GM19468 (cell line): ENCODE data around the gene SMIM35.
"Not testable (repeated sequence)": the region's sequence is repeated elsewhere in the genome, so short reads cannot be mapped to it uniquely, and the experiment has no call there.

Source experiments
- ATAC-seq: cut with Tn5 transposase; IDR thresholded peaks from one replicate; pipeline ENCODE4 v1.9.1; 2021; ENCODE audit warnings: mild to moderate bottlenecking, moderate library complexity, moderate number of reproducible peaks; ENCODE audit not compliant: unreplicated experiment; ENCODE audit errors: extremely low read depth

SMIM35 gene

DNA sequence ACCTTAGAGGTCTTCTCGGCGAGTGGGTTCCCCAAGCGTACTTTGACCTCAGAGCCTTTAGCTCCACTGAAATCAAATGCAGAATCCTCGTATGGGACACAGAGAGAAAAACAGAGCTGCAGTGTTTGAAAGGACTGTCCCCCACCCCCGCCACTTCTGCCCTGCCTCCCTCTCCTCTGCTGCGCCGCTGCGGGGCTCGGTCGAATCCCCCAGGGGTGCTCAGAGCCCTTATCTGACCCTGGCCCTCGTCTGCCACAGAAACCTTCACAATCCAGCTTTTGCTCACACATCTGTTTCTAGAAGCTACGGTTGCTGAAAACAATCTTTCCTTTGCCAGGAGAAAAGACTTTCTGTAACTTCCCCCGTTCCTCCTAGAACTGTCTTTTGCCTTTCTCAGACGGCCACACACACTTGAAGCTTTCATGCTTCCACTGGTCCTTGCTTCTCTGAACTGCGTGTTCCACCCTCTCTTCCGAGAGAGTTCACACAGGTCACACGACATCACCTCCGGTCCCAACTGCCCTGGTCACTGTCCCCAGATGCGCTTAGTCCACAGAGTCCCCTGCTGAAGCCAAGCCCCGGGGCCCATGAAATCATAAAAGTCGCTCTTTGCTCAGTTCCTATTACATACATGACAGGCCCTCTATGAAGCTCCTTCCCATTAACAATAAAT lies 3.7 kb downstream of the SMIM35 start:
- ATAC-seq, result no peak

DNA sequence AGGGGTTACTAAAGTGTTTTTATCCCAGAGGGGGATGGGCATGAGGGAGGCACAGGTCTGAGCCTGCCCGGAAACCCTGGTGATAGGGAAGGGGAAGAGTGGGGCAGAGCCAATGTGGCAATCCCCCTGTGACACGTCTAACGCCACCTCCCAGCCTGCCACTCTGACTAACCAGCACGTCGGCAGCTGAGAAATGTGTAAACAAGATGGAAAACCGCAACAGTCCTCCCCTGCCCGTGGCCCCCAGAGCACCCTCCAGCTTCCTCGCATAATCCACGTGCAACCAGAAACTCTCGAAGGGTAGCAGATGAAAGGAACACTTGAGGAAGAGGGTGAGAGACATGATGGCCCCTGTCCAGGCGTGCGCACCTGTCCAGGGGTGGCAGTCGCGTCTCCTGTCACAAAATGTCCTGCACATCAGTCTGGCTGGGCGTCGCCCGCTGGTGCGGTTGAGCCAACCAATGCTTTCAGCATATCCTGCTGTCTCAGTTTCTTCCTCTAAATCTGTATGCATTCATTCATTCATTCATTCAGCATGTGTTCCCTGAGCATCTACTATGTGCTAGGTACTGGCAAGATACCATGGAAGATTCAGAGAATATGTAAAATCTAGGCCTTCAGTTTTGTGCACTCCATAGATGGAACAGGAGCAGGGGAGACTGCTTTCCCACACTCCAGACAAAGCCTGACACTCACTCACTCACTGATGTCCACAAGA lies 5.4 kb downstream of the SMIM35 start:
- ATAC-seq, result no peak

DNA sequence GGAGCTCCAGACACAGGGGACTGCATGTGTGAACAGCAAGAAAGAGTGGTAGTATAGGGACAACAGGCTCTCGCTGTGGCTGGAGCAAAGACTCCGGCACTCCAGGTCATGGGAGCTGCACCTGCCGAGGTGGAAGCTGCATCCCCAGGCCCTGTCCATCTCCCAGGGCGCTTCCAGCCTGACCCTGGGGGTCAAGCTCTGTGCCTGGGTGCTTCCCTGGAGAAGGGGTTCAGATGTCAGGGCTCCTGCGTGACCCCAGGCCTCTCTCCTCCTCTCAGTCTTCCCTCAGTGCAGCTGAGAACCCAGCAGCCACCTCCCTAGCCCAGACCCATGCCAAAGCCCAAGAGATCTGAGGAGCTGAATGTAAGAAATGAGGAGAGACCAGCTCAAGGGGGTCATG lies 6.5 kb downstream of the SMIM35 start:
- no peak for ATAC-seq

DNA sequence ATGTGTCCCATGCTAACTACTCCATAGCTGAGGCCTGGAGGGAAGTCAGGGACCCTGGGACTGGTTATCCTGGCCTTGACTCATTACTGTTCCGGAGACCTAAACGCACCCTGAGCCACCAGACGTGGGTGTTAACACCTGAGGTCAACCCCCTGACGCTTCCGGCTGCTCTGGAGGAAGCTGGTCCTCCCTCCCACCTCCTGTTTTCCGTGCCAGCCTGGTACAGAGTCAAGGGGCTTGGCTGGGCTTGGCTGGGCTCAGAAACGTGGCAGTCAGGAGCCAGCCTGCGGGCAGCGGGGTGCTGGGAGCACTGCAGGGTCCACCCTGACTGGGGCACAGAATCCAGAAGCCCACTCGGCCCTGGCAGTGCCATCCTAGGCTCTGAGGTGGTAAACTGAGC lies 7.3 kb downstream of the SMIM35 start:
- ATAC-seq, result no peak

DNA sequence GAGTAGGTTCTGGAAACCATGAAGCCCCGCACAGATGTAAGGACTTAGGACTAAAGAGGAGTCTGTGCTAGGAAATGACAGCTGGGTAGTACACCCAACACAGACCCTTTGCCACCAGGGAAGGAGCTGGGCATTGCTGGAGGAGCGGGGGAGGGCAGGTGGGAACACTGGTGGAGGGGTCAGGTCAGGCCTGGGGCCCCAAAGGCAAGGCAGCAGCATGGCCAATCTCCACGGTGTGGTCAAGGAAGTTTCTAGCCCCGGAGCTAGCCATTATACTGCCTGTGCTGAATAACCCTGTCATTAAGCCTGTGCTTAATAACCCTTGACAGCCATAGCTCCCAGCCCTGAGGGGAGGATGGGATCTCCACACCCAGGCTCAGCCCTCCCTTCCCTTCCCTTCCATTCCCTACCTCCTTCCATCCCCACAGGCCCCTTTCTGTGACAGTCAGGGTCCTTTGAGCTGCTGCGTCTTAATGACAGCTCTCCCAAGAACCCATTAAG lies 7.8 kb downstream of the SMIM35 start:
- no peak for ATAC-seq

DNA sequence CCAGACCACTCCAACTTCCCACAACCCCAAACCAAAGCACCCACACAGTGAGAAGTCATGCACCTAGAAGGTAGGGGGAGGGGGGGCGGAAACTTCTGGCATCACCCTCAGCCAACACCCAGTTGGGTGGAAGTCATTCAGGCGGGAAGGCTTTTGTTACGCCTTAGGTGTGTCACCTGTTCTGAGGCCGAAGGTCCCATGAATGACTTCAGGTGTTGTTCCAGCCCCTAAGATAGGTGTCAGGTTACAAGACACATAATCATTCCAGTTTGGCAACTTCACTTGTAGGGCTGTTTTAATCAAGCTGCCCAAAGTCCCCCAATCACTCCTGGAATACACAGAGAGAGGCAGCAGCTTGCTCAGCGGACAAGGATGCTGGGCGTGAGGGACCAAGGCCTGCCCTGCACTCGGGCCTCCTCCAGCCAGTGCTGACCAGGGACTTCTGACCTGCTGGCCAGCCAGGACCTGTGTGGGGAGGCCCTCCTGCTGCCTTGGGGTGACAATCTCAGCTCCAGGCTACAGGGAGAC lies 9.9 kb downstream of the SMIM35 start, which contains the start of gene TMPRSS4:
Gene TMPRSS4 (plus strand): TSS at position 325 of the 528 bp plus-strand sequence. CDS start 225 bp downstream, outside the sequence.
- ATAC-seq, result no peak

DNA sequence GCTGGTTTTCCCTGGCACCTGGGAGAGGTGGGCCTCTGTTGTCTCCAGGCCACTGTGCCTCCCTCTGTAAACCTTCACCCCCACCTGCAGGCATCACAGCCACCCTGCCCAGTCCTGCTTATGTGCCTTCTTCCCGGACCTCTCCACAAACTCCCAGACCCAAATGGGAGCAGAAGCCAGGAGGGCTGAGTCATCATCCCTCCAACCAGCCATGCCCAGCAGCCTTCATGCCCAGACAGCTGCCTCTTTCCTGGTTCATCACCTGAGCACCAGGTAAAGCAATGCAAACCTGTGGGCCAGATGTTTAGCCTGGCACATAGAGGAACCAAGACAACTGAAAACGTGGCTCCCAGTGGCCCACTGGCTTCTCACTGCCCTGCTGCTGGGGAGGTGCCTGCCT lies 12.0 kb downstream of the SMIM35 start:
- no peak for ATAC-seq

DNA sequence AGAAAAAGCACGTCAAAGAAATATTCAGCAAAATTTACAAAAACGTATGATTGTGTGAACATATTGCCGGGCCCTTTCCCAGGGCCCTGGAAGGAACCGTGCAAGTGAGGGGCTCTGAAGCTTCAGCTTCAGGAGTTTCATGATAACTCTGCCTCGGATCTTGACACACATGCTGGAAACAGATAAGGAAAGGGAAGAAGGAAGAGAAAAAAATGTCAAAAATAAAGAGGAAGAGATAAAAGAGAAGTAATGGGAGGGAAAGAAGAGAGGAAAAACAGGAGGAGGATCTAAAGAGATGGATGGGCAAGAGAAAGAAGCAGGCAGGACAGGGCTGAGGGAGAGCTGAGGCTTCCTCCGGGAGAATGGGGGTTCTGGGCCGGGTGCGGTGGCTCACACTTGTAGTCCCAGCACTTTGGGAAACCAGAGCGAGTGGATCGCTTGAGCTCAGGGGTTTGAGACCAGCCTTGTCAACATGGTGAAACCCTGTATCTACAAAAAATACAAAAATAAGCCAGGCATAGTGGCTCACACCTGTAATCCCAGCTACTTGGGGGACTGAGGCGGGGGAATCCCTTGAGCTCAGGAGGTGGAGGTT lies 12.6 kb downstream of the SMIM35 start:
- no peak for ATAC-seq

DNA sequence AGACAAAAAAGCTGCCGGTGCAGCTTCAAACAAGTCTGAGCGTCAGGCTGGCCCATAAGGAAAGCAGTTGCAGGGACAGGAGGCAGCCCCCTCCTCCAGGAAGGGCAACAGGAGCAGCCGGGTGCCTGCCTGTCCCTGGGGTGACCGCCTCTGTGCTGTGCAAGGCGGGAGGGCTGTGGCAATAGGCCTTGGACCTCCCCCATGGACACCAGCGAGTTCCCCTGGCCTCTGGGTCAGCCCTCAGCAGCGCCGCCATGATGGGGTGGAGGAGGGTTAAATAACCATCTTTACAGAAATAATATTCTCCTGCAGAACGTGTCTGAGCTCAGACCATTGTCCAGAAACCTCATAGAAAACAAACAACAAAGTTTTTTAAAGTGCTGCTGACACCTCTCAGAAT lies 13.2 kb downstream of the SMIM35 start:
- no peak for ATAC-seq

DNA sequence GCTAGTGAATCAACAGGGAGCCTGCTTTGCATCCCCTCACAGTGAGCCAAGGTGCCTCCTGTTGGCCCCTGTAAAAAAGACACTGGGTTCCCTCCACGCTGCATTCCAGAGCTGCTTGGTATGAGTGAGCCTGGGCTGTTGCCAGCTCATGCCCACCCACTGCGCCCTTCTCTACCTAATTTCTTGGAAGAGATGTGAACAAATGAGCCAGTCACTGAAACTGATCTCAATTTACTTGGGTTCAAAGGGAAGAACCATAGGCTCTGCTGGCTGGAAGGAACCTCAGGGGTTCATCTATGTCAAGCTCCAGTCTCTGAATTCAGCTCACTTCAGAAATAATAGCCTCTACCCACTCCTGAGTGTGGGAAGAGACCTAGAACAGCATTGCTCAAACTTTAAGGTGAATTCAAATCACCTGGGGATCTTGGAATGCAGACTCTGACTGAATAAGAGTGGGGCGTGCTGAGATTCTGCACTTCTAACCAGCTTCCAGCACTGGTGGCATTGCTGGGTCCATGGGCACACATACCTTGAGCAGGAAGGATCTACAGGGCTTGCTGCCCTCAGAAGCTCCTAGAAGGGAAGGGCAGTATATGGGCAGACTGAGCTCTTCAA lies 15.2 kb downstream of the SMIM35 start:
- no peak for ATAC-seq

DNA sequence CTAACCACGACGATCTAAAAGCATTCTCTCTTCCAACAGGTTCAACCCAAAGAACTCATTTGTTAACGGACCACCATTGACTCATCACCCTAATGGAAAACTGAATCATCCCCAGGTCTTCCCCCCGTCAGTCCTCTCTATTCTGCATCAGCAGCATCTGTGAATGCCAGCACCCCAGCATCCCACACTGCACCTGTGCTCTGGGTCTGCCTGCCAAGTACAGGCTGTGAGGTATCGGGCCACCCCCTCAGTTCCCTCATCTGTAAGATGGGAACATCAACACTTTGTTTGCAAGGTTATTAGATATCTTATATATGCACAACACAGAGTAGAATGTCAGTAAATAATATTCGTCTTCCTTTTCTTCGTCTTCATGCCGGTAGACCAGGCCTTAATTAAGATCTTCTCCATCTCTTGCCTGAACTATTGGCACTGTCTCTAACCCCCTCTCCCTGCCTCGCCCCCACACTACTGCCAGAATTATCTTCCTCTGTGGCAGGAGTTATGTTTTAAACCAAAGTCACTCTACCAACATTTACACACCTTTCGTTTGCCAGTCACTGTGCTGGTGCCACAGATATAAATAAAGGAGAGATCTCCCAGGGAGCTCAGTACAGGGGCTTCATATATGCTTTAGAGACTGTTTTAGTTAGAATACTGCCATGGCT lies 17.7 kb downstream of the SMIM35 start:
- ATAC-seq, result no peak

DNA sequence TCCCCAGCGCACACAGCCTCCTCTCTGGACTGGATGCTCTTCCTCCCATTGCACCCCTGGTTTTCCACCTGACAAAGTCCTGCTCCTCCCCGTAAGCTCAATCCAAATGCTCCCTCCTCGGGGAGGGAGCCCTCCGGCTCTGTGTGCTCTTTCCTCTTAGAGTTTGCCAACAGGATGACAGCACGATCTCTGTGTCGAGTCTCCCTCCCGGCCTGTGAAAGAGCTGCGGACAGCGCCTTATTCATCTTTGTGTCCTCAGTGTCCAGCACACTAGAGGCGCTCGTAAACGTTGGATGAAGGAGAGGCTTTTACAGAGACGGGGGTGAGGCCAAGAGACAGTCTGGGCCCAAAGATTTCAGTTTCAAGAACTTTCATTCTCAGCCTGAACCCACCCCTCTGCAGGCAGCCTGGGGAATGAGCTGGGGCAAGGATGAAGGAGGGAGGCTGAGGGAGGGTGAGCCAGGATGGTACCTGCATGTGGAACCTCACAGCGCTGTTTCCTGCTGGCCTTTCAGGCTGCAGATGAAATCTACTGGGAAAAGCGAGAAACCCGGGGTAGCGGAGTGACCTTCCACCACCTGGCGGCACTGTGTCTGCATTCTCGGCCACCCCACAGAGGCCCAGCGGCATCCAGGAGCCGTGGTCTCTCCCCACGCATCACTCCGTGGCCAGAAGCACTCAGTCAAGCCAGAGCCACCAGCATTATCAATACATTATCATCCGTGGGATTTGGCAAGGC lies 18.4 kb downstream of the SMIM35 start:
- no peak for ATAC-seq

DNA sequence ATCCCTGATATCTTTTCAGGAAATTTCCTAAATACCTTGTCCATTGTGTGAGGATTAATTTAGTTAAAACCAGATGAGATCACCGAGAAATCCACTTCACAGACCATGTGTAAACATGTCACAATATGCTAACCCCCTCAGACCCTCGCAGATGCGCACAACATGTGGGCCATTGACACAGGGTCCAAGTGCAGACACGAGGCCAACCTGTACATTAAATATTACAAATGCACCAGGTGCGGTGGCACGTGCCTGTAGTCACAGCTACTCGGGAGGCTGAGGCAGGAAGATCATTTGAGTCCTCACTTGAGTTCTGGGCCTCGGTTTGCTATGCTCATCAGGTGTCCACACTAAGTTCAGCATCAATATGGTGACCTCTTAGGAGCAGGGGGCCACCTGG lies 19.8 kb downstream of the SMIM35 start:
- ATAC-seq, result no peak

DNA sequence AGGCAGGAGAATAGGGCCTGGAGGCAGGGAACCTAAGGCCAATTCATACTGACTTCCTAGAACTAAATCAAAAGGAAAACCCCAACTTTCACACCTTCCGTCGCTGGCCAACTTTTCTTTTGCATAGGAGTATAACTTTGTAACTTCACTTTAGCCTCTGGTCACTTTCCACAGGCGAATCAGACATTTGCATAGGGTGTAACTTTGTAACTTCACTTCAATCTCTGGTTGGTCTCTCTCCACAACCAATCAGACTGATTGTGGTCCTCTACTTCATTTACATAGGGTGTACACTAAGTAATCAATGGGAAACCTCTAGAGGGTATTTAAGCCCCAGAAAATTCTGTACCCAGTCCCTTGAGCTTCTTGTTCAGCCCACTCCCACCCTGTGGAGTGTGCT lies 21.4 kb downstream of the SMIM35 start:
- ATAC-seq, result no peak

DNA sequence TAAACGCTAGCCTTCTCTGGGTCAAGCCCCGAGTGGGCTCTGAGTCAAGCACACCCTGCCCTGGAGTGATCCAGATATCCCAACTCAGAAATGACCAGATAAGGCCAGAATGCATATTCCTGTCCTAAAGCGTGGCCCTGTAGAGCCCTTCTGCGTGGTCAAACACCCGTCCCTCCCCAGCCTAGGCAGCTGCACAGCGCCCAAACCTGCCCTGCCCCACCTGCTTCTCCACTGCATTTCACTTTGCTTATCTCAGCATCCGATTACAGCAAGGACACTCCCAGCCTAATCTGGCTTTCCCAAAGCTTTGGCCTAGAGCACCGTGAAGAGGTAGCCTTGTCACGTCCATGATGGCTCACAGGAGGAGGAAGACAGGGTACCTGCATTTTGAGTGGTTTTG lies 21.8 kb downstream of the SMIM35 start:
- no peak for ATAC-seq

DNA sequence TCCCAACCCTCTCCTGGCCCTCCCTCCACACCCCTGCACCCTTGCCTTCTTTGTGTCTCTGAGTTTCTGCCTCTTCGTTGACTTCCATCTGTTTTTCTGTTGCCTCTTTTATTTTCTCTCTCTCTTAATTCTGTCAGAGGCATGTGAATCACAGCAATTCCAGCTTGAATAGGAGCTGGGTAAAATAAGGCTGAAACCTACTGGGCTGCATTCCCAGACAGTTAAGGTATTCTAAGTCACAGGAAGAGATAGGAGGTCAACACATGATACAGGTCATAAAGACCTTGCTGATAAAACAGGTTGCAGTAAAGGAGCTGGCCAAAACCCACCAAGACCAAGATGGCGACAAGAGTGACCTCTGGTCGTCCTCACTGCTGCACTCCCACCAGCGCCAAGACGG lies 24.1 kb downstream of the SMIM35 start:
- ATAC-seq, result not testable (repeated sequence)

DNA sequence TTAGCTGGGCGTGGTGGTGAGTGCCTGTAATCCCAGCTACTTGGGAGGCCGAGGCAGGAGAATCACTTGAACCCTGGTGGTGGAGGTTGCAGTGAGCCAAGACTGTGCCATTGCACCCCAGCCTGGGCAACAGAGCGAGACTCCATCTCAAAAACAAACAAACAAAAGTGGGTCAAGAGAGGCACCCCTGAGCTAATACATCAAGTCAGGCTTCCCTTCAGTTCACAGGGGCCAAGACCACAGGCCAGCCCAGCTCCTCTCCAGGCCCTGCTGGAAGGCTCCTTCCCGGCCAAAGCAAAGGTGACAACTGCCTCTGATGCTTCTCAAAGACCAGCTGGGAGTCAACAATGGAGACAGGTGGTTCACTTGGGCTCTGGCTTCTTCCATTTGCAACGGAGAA lies 24.6 kb downstream of the SMIM35 start:
- not testable (repeated sequence) for ATAC-seq

DNA sequence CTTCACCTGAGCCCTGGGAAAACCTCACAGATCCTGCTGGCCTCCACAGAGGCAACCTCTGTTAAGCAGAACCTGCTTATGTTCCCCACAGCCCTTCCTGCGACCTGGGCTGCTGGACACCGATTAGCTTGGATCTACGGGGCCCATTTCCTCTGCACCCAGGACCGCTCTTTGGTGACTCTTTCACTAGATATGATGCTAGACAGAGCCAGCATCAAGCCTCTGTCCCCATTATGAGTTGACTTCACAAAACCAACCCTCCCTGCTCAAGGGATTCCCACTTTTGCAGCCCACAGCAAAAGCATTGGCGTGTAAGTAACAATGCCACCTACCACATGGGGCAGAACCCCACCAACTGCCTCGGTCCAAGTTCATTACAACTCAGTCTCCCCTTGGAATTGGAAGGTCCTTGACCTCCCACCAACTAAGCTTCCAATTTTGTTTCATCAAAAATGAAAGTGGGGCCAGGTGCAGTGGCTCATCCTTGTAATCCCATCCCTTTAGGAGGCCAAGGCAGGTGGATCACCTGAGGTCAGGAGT lies 25.1 kb downstream of the SMIM35 start:
- no peak for ATAC-seq

DNA sequence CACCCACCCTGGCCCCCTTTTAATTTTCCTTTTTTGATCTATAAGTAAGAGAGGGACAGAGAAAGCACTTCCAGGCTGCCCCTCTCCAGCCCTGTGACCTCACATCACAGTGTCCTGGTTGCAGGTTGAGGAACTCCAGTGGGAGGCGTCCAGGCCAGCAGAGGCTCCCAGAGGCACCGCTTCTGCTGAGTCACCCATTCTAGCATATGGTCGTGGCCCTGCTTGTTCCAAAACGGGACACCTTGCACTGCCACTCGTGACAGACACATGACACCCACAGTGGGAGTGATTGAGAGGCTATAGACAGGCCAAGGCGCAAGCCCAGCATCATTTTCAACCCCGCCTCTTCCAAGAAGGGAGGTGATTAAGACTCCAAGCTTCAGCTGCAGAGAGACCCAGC lies 25.9 kb downstream of the SMIM35 start:
- ATAC-seq, result no peak
